ENCODE data around the gene ALG14.
"Not testable (repeated sequence)": the region's sequence is repeated elsewhere in the genome, so short reads cannot be mapped to it uniquely, and the experiment has no call there.

ALG14 gene

DNA sequence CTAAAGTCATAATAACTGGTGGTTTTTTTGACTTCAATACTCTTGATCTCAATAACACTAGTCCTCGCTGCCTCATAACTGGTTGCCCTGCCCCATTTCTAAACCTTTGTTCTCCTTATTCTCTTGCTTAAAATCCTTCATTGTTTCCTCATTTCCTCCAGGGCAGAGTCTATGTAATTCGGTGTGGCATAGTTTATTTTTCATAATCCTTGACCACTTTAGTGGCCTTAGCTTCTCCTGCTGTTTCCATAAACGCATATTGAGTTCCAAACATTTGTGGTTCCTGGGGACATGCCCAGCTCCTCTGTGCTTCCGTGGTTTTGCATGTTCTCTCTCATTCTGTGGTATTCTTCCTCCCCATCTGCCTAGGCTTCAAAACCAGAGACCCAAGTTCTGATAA lies 25.4 kb upstream of the ALG14 start:
- H3K4me1 ChIP-seq: no peaks in the 10 kb centered on the region
- TF ChIP-seq, protein P1, sequence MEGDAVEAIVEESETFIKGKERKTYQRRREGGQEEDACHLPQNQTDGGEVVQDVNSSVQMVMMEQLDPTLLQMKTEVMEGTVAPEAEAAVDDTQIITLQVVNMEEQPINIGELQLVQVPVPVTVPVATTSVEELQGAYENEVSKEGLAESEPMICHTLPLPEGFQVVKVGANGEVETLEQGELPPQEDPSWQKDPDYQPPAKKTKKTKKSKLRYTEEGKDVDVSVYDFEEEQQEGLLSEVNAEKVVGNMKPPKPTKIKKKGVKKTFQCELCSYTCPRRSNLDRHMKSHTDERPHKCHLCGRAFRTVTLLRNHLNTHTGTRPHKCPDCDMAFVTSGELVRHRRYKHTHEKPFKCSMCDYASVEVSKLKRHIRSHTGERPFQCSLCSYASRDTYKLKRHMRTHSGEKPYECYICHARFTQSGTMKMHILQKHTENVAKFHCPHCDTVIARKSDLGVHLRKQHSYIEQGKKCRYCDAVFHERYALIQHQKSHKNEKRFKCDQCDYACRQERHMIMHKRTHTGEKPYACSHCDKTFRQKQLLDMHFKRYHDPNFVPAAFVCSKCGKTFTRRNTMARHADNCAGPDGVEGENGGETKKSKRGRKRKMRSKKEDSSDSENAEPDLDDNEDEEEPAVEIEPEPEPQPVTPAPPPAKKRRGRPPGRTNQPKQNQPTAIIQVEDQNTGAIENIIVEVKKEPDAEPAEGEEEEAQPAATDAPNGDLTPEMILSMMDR (IDR thresholded peaks at IDR 0.05; ENCODE audit: low read depth, low read length): no peak
- no peaks in the 10 kb centered on the region for H3K36me3 ChIP-seq
- no peak for DNase-seq
- H3K4me3 ChIP-seq (ENCODE audit: low read depth, low read length): no peak overlapping the region
- no peaks in the 10 kb centered on the region for H3K27me3 ChIP-seq
- H3K9me3 ChIP-seq: no peaks in the 10 kb centered on the region

- TF ChIP-seq, protein P1 (IDR thresholded peaks at IDR 0.05; ENCODE audit: low read depth, low read length): no peak
- Histone ChIP-seq H3K9me3 (no peaks in the 10 kb centered on the region), H3K36me3 (no peaks in the 10 kb centered on the region), H3K27me3 (no peaks in the 10 kb centered on the region), H3K4me3 (ENCODE audit: low read depth, low read length) (no peak overlapping the region), H3K4me1 (no peaks in the 10 kb centered on the region)
- DNase-seq: no peak
These were observed 24.7 kb upstream of the ALG14 start for GRCh38 chr1:95097426-95097825.

DNA sequence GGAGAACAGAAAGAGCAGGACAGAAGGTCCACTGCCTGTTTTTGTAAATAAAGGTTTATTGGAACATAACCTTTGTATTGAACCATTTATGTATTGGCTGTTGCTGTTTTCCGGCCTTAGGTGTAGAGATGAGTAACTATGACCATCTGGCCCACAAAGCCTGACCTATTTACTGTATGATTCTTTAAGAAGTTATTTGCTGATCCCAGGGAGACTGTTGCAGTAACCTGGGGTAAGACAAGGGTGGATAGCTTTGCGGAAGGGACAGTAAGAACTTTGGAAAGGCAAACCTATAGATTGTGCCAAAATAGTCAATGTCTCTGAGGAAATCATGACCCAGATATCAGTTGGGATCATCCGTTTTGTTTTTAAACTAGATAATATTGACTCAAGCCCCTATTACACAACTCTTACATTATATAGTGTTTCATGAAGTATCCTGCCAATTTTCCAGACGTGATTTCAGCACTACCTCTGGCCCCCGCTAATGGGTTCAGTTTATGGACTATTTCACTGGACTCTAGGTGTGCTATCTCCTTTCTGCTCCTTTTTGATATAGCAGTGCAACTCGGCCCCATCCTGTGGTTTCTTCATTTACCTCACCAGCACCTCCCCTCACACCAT lies 23.6 kb upstream of the ALG14 start:
- H3K9me3 ChIP-seq: no peaks in the 10 kb centered on the region
- TF ChIP-seq, protein P1 (IDR thresholded peaks at IDR 0.05; ENCODE audit: low read depth, low read length): no peak
- no peaks in the 10 kb centered on the region for H3K36me3 ChIP-seq
- no peaks in the 10 kb centered on the region for H3K27me3 ChIP-seq
- H3K4me1 ChIP-seq: no peaks in the 10 kb centered on the region
- H3K4me3 ChIP-seq (ENCODE audit: low read depth, low read length): no peak overlapping the region
- no peak for DNase-seq

GRCh38 chr1:95095833-95096217 lies 23.1 kb upstream of the ALG14 start:
- no peaks in the 10 kb centered on the region for H3K27me3 ChIP-seq
- TF ChIP-seq, protein P1 (IDR thresholded peaks at IDR 0.05; ENCODE audit: low read depth, low read length): no peak
- H3K4me1 ChIP-seq: no peaks in the 10 kb centered on the region
- no peak overlapping the region for H3K4me3 ChIP-seq (ENCODE audit: low read depth, low read length)
- no peak for DNase-seq
- no peaks in the 10 kb centered on the region for H3K36me3 ChIP-seq
- H3K9me3 ChIP-seq: no peaks in the 10 kb centered on the region

DNA sequence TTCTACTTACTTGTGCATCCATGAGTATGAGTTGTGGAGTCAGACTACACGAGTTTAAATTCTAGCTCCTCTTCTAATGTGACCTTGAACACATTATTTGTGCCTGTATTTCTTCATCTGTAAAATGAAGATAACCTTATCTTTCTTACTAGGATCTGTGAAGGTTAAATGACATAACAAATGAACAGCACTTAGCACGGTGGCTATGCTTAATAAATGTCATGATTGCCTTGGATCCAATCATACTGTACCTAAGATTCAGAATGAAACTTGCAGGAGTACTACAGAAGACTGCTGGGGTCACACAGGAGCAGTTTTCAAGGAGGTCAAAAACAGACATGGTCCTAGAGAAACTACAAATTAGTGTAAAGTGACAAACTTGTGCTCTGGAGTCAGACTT lies 22.2 kb upstream of the ALG14 start:
- TF ChIP-seq, protein P1 (IDR thresholded peaks at IDR 0.05; ENCODE audit: low read depth, low read length): no peak
- Histone ChIP-seq H3K9me3 (no peaks in the 10 kb centered on the region), H3K36me3 (no peaks in the 10 kb centered on the region), H3K4me1 (no peaks in the 10 kb centered on the region), H3K27me3 (no peaks in the 10 kb centered on the region), H3K4me3 (ENCODE audit: low read depth, low read length) (no peak overlapping the region)
- no peak for DNase-seq

DNA sequence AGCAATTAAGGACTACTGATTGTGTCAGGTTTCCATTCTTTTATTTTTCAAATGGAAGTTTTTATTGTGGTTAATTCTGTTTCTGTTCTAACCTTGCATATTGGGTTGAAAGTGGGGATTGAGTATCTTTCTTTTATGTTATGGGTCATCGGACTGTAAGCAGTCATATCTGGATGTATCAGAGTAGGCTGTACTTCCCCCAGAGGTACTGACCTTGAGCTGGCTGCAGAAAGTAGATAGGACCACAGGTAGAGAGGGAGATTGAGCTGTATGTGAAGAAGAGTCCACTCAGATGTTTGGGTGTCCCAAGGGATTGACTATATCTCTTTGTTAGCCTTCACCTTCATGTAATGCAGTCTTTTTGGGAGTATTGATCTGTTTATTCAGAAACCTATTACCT lies 20.5 kb upstream of the ALG14 start:
- DNase-seq: no peak
- H3K36me3 ChIP-seq: no peaks in the 10 kb centered on the region
- TF ChIP-seq, protein P1 (IDR thresholded peaks at IDR 0.05; ENCODE audit: low read depth, low read length): no peak
- no peaks in the 10 kb centered on the region for H3K27me3 ChIP-seq
- H3K4me3 ChIP-seq (ENCODE audit: low read depth, low read length): no peak overlapping the region
- no peaks in the 10 kb centered on the region for H3K4me1 ChIP-seq
- no peaks in the 10 kb centered on the region for H3K9me3 ChIP-seq

GRCh38 chr1:95092891-95093290 lies 20.1 kb upstream of the ALG14 start:
- H3K4me1 ChIP-seq; H3K27me3 ChIP-seq; H3K36me3 ChIP-seq; H3K4me3 ChIP-seq (ENCODE audit: low read depth, low read length); DNase-seq; H3K9me3 ChIP-seq: not testable (repeated sequence)

DNA sequence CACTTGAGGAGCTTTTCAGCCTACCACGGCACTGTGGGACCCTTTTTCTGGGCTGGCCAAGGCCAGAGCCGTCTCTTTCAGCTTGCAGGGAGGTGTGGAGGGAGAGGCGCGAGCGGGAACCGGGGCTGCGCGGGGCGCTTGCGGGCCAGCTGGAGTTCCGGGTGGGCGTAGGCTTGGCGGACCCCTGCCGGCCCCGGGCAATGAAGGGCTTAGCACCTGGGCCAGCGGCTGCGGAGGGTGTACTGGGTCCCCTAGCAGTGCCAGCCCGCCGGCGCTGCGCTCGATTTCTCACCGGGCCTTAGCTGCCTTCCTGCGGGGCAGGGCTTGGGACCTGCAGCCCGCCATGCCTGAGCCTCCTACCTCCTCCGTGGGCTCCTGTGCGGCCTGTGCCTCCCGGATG lies 18.5 kb upstream of the ALG14 start:
- H3K36me3 ChIP-seq; H3K4me3 ChIP-seq (ENCODE audit: low read depth, low read length); DNase-seq; H3K4me1 ChIP-seq; H3K9me3 ChIP-seq; H3K27me3 ChIP-seq: not testable (repeated sequence)
